Middle frontal gyrus (tissue), 1 donor: Measurements from ENCODE around the gene SLC23A3.

Source experiments
- DNase-seq: peaks from one replicate; pipeline ENCODE4 v3.0.0-alpha.2; 2015; ENCODE audit warnings: low spot score; ENCODE audit errors: extremely low spot score

The SLC23A3 gene

DNA sequence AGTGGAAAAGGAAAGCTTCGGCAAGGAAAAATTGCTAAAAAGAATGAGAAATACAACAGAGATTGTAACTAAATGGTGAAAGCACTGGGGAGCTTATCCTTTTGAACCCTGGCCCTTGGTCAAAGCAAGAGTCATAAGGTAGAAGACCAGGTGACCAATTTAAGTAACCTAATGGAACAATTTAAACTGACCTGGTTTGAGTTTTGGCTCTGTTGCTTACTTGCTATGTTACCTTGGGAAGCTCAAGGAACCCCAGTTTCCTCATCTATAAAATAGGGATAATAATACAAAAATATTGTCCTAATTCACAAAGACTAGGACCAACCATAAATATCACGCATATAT lies 57.8 kb downstream of the SLC23A3 start:
- no peak for DNase-seq
